HepG2 (cell line): Measurements from ENCODE around the gene GLO1.

ENCODE experiments used
- ATF3 ChIP-seq: sonication (generic); formaldehyde crosslinking; IDR thresholded peaks from 2 replicates; pipeline ENCODE4 v1.4.0; 2020; ENCODE audit warnings: missing genetic modification reagents
- CBX1 ChIP-seq: IDR thresholded peaks from one replicate; pipeline ENCODE4 v1.6.1; 2016; ENCODE audit warnings: antibody characterized with exemption, low read depth
- ELF4 ChIP-seq: sonication (generic); formaldehyde crosslinking; IDR thresholded peaks from 2 replicates; pipeline ENCODE4 v1.5.0; 2020; ENCODE audit warnings: missing genetic modification reagents, mild to moderate bottlenecking, moderate library complexity, borderline replicate concordance
- GABPA ChIP-seq, 2 experiments: IDR thresholded peaks; 2 replicates each; pipeline ENCODE4 v1.6.1; 2011 to 2016; ENCODE audit warnings: low read depth in 2 of 2, low read length in 1 of 2, missing biosample characterization in 1 of 2, missing genetic modification characterization in 1 of 2
- JUNB ChIP-seq: sonication (generic); formaldehyde crosslinking; IDR thresholded peaks from 2 replicates; pipeline ENCODE4 v1.8.0; 2022; ENCODE audit warnings: missing genetic modification reagents, mild to moderate bottlenecking, borderline replicate concordance
- JUND ChIP-seq: sonication (generic); formaldehyde crosslinking; IDR thresholded peaks from 2 replicates; pipeline ENCODE4 v1.8.0; 2022; ENCODE audit warnings: mild to moderate bottlenecking, missing genetic modification reagents
- POLR2AphosphoS5 ChIP-seq: IDR thresholded peaks from 2 replicates; pipeline ENCODE4 v1.6.1; 2012; ENCODE audit warnings: low read depth, low read length
- ZNF296 ChIP-seq: sonication (generic); formaldehyde crosslinking; conservative IDR thresholded peaks from 2 replicates; pipeline ENCODE4 v1.5.0; 2020; ENCODE audit warnings: mild to moderate bottlenecking, missing genetic modification reagents
- ZNF558 ChIP-seq: sonication (generic); formaldehyde crosslinking; IDR thresholded peaks from 2 replicates; pipeline ENCODE4 v1.9.0; 2022; ENCODE audit warnings: mild to moderate bottlenecking, missing genetic modification reagents, borderline replicate concordance

GRCh38 chr6:38739532-38739931, 36.6 kb upstream of the GLO1 start:
- no peak for TF ChIP-seq ZNF296 (CRISPR knock-in tag)
- no peak for TF ChIP-seq ATF3
- TF ChIP-seq POLR2AphosphoS5, result no peak
- TF ChIP-seq JUNB (CRISPR knock-in tag), result no peak
- no peak for TF ChIP-seq JUND
- no peak for TF ChIP-seq CBX1
- TF ChIP-seq ELF4, result no peak
- TF ChIP-seq GABPA (IDR thresholded peaks at IDR 0.05; ENCODE audit: low read depth, low read length), result no peak
- TF ChIP-seq GABPA (CRISPR knock-in tag; IDR thresholded peaks at IDR 0.05; ENCODE audit: low read depth), result no peak
- TF ChIP-seq ZNF558 (CRISPR knock-in tag), result no peak
